ENCODE data around the gene CNTN5.

Gene CNTN5

GRCh38 chr11:99534812-99535211 is 514.1 kb downstream of the CNTN5 start:
- no peak for DNase-seq

- no peak for DNase-seq
Observed at GRCh38 chr11:99535406-99535805, 514.7 kb downstream of the CNTN5 start.

- DNase-seq = no peak
Observed at GRCh38 chr11:99535819-99536218, 515.1 kb downstream of the CNTN5 start.

GRCh38 chr11:99537681-99538080 is 516.9 kb downstream of the CNTN5 start:
- no peak for DNase-seq

GRCh38 chr11:99545616-99546015 is 524.9 kb downstream of the CNTN5 start:
- no peak for DNase-seq

- DNase-seq = no peak
Observed at GRCh38 chr11:99548264-99548663, 527.5 kb downstream of the CNTN5 start.

- DNase-seq = no peak
Observed at GRCh38 chr11:99554232-99554903, 533.6 kb downstream of the CNTN5 start.

- DNase-seq = no peak
Observed at GRCh38 chr11:99555486-99555885, 534.7 kb downstream of the CNTN5 start.

- DNase-seq = no peak
Observed at GRCh38 chr11:99565333-99565732, 544.6 kb downstream of the CNTN5 start.

GRCh38 chr11:99567334-99567956 is 546.7 kb downstream of the CNTN5 start:
- DNase-seq = no peak

- no peak for DNase-seq
Observed at GRCh38 chr11:99568808-99569207, 548.1 kb downstream of the CNTN5 start.

GRCh38 chr11:99571094-99571493 is 550.3 kb downstream of the CNTN5 start:
- DNase-seq = no peak

- no peak for DNase-seq
Observed at GRCh38 chr11:99584830-99585229, 564.1 kb downstream of the CNTN5 start.

- DNase-seq = no peak
Observed at GRCh38 chr11:99585606-99586005, 564.9 kb downstream of the CNTN5 start.

- no peak for DNase-seq
Observed at GRCh38 chr11:99589771-99590170, 569.0 kb downstream of the CNTN5 start.

- no peak for DNase-seq
Observed at GRCh38 chr11:99592266-99592665, 571.5 kb downstream of the CNTN5 start.

- no peak for DNase-seq
Observed at GRCh38 chr11:99593197-99593596, 572.4 kb downstream of the CNTN5 start.

- DNase-seq = no peak
Observed at GRCh38 chr11:99601179-99601578, 580.4 kb downstream of the CNTN5 start.

- no peak for DNase-seq
Observed at GRCh38 chr11:99614352-99614751, 593.6 kb downstream of the CNTN5 start.

- no peak for DNase-seq
Observed at GRCh38 chr11:99630629-99631028, 609.9 kb downstream of the CNTN5 start.

GRCh38 chr11:99631618-99632017 is 610.9 kb downstream of the CNTN5 start:
- no peak for DNase-seq

- no peak for DNase-seq
Observed at GRCh38 chr11:99632969-99633368, 612.2 kb downstream of the CNTN5 start.

- no peak for DNase-seq
Observed at GRCh38 chr11:99634581-99634980, 613.8 kb downstream of the CNTN5 start.

GRCh38 chr11:99638073-99638553 is 617.4 kb downstream of the CNTN5 start:
- no peak for DNase-seq

- no peak for DNase-seq
Observed at GRCh38 chr11:99640671-99641070, 619.9 kb downstream of the CNTN5 start.

Data from DMS 273 treated with DMSO at 0.1 percent for 48 hours (cell line).